Muscle layer of colon (tissue), 2 donors: ENCODE measurements around the gene DDIAS.
"Not testable (repeated sequence)": the region's sequence is repeated elsewhere in the genome, so short reads cannot be mapped to it uniquely, and the experiment has no call there.

Source experiments
- H3K27ac ChIP-seq: one replicate; pipeline ENCODE4 v1.7.0; 2013; ENCODE audit warnings: low read depth, mild to moderate bottlenecking, low read length, moderate library complexity
- H3K27me3 ChIP-seq, 2 donors: one replicate each; pipeline ENCODE4 v1.7.0; 2013; ENCODE audit warnings: low read length in 2 of 2, mild to moderate bottlenecking in 2 of 2; ENCODE audit not compliant: insufficient read depth in 2 of 2, control insufficient read depth in 1 of 2
- H3K36me3 ChIP-seq: one replicate; pipeline ENCODE4 v1.7.0; 2013; ENCODE audit warnings: mild to moderate bottlenecking, low read length; ENCODE audit not compliant: insufficient read depth
- H3K4me1 ChIP-seq: one replicate; pipeline ENCODE4 v1.7.0; 2013; ENCODE audit warnings: mild to moderate bottlenecking, low read length; ENCODE audit not compliant: insufficient read depth
- H3K4me3 ChIP-seq, 2 donors: one replicate each; pipeline ENCODE4 v1.7.0; 2013; ENCODE audit warnings: low read length in 2 of 2, low read depth in 1 of 2, mild to moderate bottlenecking in 1 of 2, moderate library complexity in 1 of 2
- H3K9ac ChIP-seq: one replicate; pipeline ENCODE4 v1.7.0; 2013; ENCODE audit warnings: low read length
- H3K9me3 ChIP-seq: one replicate; pipeline ENCODE4 v1.7.0; 2013; ENCODE audit warnings: mild to moderate bottlenecking, low read length
- donor health status: abdominal sarcoma.
- donor health status: Adenocarcinoma of cecum.

Gene DDIAS

GRCh38 chr11:82932564-82932963, 31.0 kb downstream of the DDIAS start:
- H3K27me3 ChIP-seq = no peaks in the 10 kb centered on the region
- no peaks in the 10 kb centered on the region for H3K4me1 ChIP-seq
- no peaks in the 10 kb centered on the region for H3K9me3 ChIP-seq
- no peaks in the 10 kb centered on the region for H3K36me3 ChIP-seq
- no peak overlapping the region for H3K9ac ChIP-seq
- no peak overlapping the region for H3K4me3 ChIP-seq
- H3K27ac ChIP-seq = no peak overlapping the region

- H3K36me3 ChIP-seq = no peaks in the 10 kb centered on the region
- H3K27me3 ChIP-seq = no peaks in the 10 kb centered on the region
- no peak overlapping the region for H3K4me3 ChIP-seq
- H3K27ac ChIP-seq = no peak overlapping the region
- H3K9me3 ChIP-seq = no peaks in the 10 kb centered on the region
- no peaks in the 10 kb centered on the region for H3K4me1 ChIP-seq
- no peak overlapping the region for H3K9ac ChIP-seq
These were observed 34.7 kb downstream of the DDIAS start for GRCh38 chr11:82936261-82936660.

GRCh38 chr11:82937554-82937953, 36.0 kb downstream of the DDIAS start:
- no peak overlapping the region for H3K27ac ChIP-seq
- no peaks in the 10 kb centered on the region for H3K4me1 ChIP-seq
- no peak overlapping the region for H3K4me3 ChIP-seq
- H3K9me3 ChIP-seq = no peaks in the 10 kb centered on the region
- no peak overlapping the region for H3K9ac ChIP-seq
- H3K36me3 ChIP-seq = no peaks in the 10 kb centered on the region
- H3K27me3 ChIP-seq = no peaks in the 10 kb centered on the region

- H3K36me3 ChIP-seq = no peaks in the 10 kb centered on the region
- H3K27me3 ChIP-seq = no peaks in the 10 kb centered on the region
- H3K9me3 ChIP-seq = no peaks in the 10 kb centered on the region
- H3K4me3 ChIP-seq = no peak overlapping the region
- H3K9ac ChIP-seq = no peak overlapping the region
- no peaks in the 10 kb centered on the region for H3K4me1 ChIP-seq
- H3K27ac ChIP-seq = no peak overlapping the region
These were observed 37.9 kb downstream of the DDIAS start for GRCh38 chr11:82939456-82939855.

GRCh38 chr11:82942376-82942775, 40.8 kb downstream of the DDIAS start:
- H3K4me3 ChIP-seq = no peak overlapping the region
- H3K36me3 ChIP-seq = no peaks in the 10 kb centered on the region
- no peak overlapping the region for H3K27ac ChIP-seq
- no peaks in the 10 kb centered on the region for H3K4me1 ChIP-seq
- H3K9me3 ChIP-seq = no peaks in the 10 kb centered on the region
- no peaks in the 10 kb centered on the region for H3K27me3 ChIP-seq
- H3K9ac ChIP-seq = no peak overlapping the region

GRCh38 chr11:82943430-82943829, 41.9 kb downstream of the DDIAS start:
- H3K36me3 ChIP-seq, H3K27ac ChIP-seq, H3K9ac ChIP-seq, H3K4me1 ChIP-seq, H3K27me3 ChIP-seq, H3K9me3 ChIP-seq, H3K4me3 ChIP-seq: not testable (repeated sequence)

GRCh38 chr11:82944198-82944597, 42.7 kb downstream of the DDIAS start:
- H3K9ac ChIP-seq = no peak overlapping the region
- H3K4me1 ChIP-seq = no peaks in the 10 kb centered on the region
- no peaks in the 10 kb centered on the region for H3K27me3 ChIP-seq
- H3K4me3 ChIP-seq = no peak overlapping the region
- H3K9me3 ChIP-seq = no peaks in the 10 kb centered on the region
- H3K27ac ChIP-seq = no peak overlapping the region
- no peaks in the 10 kb centered on the region for H3K36me3 ChIP-seq

- not testable (repeated sequence) for H3K27me3 ChIP-seq, H3K9me3 ChIP-seq, H3K9ac ChIP-seq, H3K4me3 ChIP-seq, H3K36me3 ChIP-seq, H3K27ac ChIP-seq, H3K4me1 ChIP-seq
These were observed 43.5 kb downstream of the DDIAS start for GRCh38 chr11:82945041-82945440.

GRCh38 chr11:82945682-82946081, 44.1 kb downstream of the DDIAS start:
- H3K36me3 ChIP-seq = no peaks in the 10 kb centered on the region
- no peaks in the 10 kb centered on the region for H3K4me1 ChIP-seq
- no peak overlapping the region for H3K27ac ChIP-seq
- H3K27me3 ChIP-seq = no peaks in the 10 kb centered on the region
- H3K9me3 ChIP-seq = no peaks in the 10 kb centered on the region
- no peak overlapping the region for H3K4me3 ChIP-seq
- H3K9ac ChIP-seq = no peak overlapping the region

- Histone ChIP-seq H3K4me3 (no peak overlapping the region), H3K9me3 (no peaks in the 10 kb centered on the region), H3K27me3 (no peaks in the 10 kb centered on the region), H3K36me3 (no peaks in the 10 kb centered on the region), H3K4me1 (no peaks in the 10 kb centered on the region), H3K9ac (no peak overlapping the region), H3K27ac (no peak overlapping the region)
These were observed 47.8 kb downstream of the DDIAS start for GRCh38 chr11:82949352-82949751.

GRCh38 chr11:82950502-82950901, 49.0 kb downstream of the DDIAS start:
- H3K4me3 ChIP-seq, H3K9ac ChIP-seq, H3K27ac ChIP-seq, H3K36me3 ChIP-seq, H3K4me1 ChIP-seq, H3K27me3 ChIP-seq, H3K9me3 ChIP-seq: not testable (repeated sequence)

GRCh38 chr11:82955736-82956453, 54.4 kb downstream of the DDIAS start:
- not testable (repeated sequence) for H3K27ac ChIP-seq, H3K27me3 ChIP-seq, H3K36me3 ChIP-seq, H3K4me3 ChIP-seq, H3K4me1 ChIP-seq, H3K9ac ChIP-seq, H3K9me3 ChIP-seq
